PFSK-1 (cell line): ENCODE data around the gene NHSL2.

Experiments used
- FOXP2 ChIP-seq: optimal IDR thresholded peaks from 2 replicates; pipeline ENCODE3; 2011; ENCODE audit warnings: borderline replicate concordance, control low read depth, inconsistent platforms; ENCODE audit not compliant: insufficient read depth; ENCODE audit errors: extremely low read length, extremely low read depth
- POLR2AphosphoS5 ChIP-seq: IDR thresholded peaks from 2 replicates; pipeline ENCODE4 v1.6.1; 2012; ENCODE audit warnings: low read depth, mild to moderate bottlenecking, control low read depth, low read length, moderate library complexity
- SIN3A ChIP-seq: IDR thresholded peaks from 2 replicates; pipeline ENCODE4 v1.6.1; 2012; ENCODE audit warnings: mild to moderate bottlenecking, low read length, moderate library complexity, borderline replicate concordance; ENCODE audit not compliant: insufficient read depth
- TAF1 ChIP-seq: IDR thresholded peaks from 2 replicates; pipeline ENCODE4 v1.6.1; 2012; ENCODE audit warnings: low read length, control low read depth, borderline replicate concordance; ENCODE audit not compliant: insufficient read depth
- TF ChIP-seq, protein P1 (sequence below), 2 experiments: IDR thresholded peaks; 2 replicates each; pipeline versions ENCODE4 v1.6.1 to v1.8.0; 2011 to 2012; ENCODE audit warnings: low read depth in 2 of 2, low read length in 2 of 2, control low read depth in 1 of 2, inconsistent platforms in 1 of 2, mild to moderate bottlenecking in 1 of 2, moderate library complexity in 1 of 2; ENCODE audit not compliant: insufficient read depth in 1 of 2

The NHSL2 gene

DNA sequence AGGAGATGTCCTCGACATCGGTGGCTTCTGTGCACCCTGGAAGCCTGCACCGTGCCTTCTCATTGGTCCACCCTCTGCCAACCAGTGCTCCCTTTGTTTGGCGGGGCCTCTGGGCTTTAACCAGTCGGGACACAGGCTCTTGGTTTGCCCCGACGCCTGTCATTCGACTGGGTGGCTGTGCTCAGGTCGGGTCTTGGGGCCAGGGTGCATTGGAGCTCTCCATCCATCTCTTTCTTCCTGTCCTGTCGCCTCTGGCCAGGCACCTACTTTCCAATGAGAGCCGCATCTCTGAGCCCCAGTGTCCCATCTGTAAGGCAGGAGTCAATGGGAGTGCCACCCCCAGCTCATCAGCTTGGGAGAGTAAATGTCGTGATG is 37.2 kb upstream of the NHSL2 start:
- no peak for TF ChIP-seq FOXP2
- no peak for TF ChIP-seq POLR2AphosphoS5
- no peak for TF ChIP-seq SIN3A
- TF ChIP-seq, protein P1, sequence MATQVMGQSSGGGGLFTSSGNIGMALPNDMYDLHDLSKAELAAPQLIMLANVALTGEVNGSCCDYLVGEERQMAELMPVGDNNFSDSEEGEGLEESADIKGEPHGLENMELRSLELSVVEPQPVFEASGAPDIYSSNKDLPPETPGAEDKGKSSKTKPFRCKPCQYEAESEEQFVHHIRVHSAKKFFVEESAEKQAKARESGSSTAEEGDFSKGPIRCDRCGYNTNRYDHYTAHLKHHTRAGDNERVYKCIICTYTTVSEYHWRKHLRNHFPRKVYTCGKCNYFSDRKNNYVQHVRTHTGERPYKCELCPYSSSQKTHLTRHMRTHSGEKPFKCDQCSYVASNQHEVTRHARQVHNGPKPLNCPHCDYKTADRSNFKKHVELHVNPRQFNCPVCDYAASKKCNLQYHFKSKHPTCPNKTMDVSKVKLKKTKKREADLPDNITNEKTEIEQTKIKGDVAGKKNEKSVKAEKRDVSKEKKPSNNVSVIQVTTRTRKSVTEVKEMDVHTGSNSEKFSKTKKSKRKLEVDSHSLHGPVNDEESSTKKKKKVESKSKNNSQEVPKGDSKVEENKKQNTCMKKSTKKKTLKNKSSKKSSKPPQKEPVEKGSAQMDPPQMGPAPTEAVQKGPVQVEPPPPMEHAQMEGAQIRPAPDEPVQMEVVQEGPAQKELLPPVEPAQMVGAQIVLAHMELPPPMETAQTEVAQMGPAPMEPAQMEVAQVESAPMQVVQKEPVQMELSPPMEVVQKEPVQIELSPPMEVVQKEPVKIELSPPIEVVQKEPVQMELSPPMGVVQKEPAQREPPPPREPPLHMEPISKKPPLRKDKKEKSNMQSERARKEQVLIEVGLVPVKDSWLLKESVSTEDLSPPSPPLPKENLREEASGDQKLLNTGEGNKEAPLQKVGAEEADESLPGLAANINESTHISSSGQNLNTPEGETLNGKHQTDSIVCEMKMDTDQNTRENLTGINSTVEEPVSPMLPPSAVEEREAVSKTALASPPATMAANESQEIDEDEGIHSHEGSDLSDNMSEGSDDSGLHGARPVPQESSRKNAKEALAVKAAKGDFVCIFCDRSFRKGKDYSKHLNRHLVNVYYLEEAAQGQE (IDR thresholded peaks at IDR 0.05; ENCODE audit: insufficient read depth in 1 of 2, low read depth in 2 of 2, low read length in 2 of 2) = no peak
- no peak for TF ChIP-seq TAF1

- no peak for TF ChIP-seq POLR2AphosphoS5
- TF ChIP-seq, protein P1 (IDR thresholded peaks at IDR 0.05; ENCODE audit: insufficient read depth in 1 of 2, low read depth in 2 of 2, low read length in 2 of 2) = no peak
These were observed 25.5 kb upstream of the NHSL2 start for GRCh38 chrX:71885099-71885498.

DNA sequence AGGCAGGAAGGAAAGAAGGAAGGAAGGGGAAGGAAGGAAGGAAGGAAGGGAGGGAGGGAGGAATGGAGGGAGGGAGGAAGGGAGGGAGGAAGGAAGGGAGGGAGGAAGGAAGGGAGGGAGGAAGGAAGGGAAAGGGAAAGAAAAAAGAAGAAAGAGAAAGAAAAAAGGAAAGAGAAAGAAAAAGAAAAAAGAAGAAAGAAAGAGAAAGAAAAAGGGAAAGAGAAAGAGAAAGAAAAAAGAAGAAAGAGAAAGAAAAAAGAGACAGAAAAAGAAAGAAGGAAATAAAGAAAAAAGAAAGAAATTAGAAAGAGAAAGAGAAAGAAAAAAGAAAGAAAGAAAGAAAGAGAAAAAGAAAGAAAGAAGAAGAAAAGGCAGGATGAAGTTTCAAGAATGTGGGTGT is 15.0 kb upstream of the NHSL2 start:
- TF ChIP-seq POLR2AphosphoS5 (no peak), FOXP2 (no peak), TAF1 (no peak), SIN3A (no peak)
- TF ChIP-seq, protein P1 (IDR thresholded peaks at IDR 0.05; ENCODE audit: insufficient read depth in 1 of 2, low read depth in 2 of 2, low read length in 2 of 2) = no peak

- TF ChIP-seq, protein P1 (IDR thresholded peaks at IDR 0.05; ENCODE audit: insufficient read depth in 1 of 2, low read depth in 2 of 2, low read length in 2 of 2) = no peak
- TF ChIP-seq POLR2AphosphoS5 (no peak), SIN3A (no peak), FOXP2 (no peak), TAF1 (no peak)
These were observed 4.5 kb upstream of the NHSL2 start for GRCh38 chrX:71906144-71906543.

DNA sequence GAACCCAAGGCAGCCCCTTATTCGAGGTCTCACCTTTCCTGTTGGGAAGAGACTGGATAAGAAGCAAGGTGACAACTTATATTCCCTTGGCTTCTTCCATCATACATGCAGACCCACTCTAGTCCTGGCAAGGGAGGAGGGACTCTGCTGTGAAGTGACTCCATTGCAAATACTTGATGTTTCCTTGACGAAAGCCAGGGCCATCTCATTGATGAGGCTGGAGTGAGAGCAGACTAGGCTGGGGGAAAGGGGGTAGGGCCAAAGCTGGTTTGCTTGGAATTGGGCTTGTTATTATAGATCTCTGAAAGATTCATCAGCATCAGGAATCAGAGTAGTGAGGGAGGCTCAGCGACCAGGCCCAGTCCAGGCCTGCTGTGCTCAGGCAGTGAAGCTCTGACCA is 2.3 kb upstream of the NHSL2 start:
- TF ChIP-seq, protein P1 (IDR thresholded peaks at IDR 0.05; ENCODE audit: insufficient read depth in 1 of 2, low read depth in 2 of 2, low read length in 2 of 2) = no peak
- TF ChIP-seq POLR2AphosphoS5 = no peak
- no peak for TF ChIP-seq SIN3A
- TF ChIP-seq TAF1 = no peak
- no peak for TF ChIP-seq FOXP2
